ENCODE data around the gene SLC9A9.
"Not testable (repeated sequence)": the region's sequence is repeated elsewhere in the genome, so short reads cannot be mapped to it uniquely, and the experiment has no call there.

Gene SLC9A9

DNA sequence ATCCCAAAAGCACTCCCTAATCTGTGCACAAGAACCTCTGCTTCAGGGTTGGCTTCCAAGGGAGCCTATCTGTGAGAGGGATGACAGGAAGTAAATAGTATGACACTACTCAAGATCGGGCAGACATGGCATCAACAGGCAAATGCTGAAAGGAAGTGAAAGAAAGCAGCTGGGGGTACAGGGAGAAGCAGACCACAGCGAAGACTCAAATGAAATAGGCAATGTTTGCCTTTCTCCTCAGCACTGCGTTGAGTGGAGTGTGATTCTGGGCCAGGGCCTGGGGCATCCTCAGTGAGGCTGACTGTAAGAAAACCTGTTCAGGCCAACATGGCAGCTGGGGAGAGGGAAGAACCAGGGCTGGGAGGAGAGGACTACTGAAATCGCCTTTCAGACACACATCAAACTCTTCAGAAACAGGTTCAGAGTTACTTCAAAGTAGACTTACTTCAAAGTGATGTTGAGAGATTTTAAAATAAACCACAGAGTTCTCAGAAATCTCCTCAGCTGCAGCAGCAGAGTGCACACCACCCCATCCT lies 96.6 kb downstream of the SLC9A9 start:
- DNase-seq = no peak

- DNase-seq = no peak
Measured at GRCh38 chr3:143750841-143751240, 97.4 kb downstream of the SLC9A9 start.

GRCh38 chr3:143749926-143750325 lies 98.3 kb downstream of the SLC9A9 start:
- no peak for DNase-seq

DNA sequence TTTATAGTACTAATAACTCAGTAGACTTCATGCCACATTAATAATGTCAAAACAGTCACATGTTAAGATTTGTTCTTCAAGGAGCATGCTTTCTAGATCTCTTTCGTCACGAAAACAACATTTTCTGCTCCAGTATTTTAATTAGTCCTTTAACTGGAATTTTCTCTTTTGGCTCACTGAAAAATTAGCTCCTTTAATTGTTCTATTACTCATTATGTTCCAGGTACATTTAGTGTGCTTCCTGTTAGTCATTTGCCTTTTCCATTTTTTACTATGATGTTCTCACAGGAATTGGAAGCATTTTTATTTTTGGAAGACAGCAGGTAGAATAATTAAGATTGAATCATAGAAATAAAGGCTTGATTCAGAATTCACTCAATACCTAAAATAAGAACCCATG lies 111.2 kb downstream of the SLC9A9 start:
- DNase-seq = no peak

- no peak for DNase-seq
Measured at GRCh38 chr3:143736205-143736997, 111.9 kb downstream of the SLC9A9 start.

- no peak for DNase-seq
Measured at GRCh38 chr3:143731776-143732175, 116.5 kb downstream of the SLC9A9 start.

DNA sequence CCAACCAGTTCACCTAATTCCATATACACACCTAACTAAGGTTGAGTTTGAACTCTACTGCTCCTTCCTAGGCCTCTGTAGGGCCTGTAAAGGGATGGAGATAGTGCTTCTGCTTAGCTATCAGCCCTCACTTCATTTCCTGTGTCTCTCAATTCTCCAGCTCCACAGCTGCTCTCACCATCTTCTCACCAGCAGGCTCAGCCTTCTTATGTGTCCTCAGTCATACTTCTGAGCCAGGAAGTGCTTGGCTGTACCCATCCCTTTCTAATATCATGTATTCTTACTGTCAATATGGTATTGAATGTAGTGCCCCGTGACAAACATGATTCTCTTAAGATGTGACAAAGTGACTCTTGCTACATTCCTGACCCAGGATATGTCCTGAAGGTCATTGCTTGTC lies 116.9 kb downstream of the SLC9A9 start:
- DNase-seq = no peak

DNA sequence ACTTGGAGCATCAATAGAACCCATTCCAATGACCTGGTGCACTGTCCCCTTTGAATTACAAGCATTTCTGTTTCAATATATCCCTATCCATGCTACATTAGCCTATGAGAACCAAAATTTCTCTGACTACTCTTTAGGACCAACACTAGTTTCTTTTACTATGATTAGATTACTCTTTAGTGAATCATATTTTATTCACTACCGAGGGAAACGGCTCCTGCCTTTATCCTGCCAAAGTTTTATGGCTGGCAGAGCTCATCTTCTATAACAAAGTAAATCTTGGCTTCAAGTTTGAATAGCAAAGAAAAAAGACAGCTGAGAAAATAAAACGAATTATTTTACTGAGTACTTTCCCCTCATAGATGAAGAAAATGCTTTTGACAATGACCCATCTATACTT lies 120.9 kb downstream of the SLC9A9 start:
- no peak for DNase-seq

GRCh38 chr3:143726727-143727126 lies 121.5 kb downstream of the SLC9A9 start:
- DNase-seq = no peak

GRCh38 chr3:143720381-143720780 lies 127.9 kb downstream of the SLC9A9 start:
- DNase-seq = no peak

DNA sequence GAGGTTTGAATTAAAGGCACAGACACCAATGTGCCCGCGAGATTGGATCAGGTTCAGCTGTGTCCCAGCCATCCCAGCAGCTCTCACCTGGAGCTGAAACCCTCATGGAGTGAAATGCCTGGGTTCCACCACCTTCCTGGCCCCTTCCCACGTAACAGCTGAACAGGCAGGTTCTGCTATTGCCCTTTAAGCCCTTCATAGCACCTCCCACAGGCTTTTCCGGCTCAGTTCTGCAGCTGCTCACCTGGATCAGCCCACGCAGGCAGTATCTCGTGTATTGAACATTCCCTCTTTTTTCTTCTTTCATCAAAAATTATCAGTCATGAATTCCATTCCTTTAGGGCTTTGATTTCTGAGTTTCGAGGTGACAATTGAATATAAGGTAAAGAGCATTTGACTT lies 129.8 kb downstream of the SLC9A9 start:
- no peak for DNase-seq

GRCh38 chr3:143716731-143717130 lies 131.5 kb downstream of the SLC9A9 start:
- DNase-seq = no peak

- DNase-seq = no peak
Measured at GRCh38 chr3:143712522-143712921, 135.7 kb downstream of the SLC9A9 start.

- no peak for DNase-seq
Measured at GRCh38 chr3:143707848-143708247, 140.4 kb downstream of the SLC9A9 start.

DNA sequence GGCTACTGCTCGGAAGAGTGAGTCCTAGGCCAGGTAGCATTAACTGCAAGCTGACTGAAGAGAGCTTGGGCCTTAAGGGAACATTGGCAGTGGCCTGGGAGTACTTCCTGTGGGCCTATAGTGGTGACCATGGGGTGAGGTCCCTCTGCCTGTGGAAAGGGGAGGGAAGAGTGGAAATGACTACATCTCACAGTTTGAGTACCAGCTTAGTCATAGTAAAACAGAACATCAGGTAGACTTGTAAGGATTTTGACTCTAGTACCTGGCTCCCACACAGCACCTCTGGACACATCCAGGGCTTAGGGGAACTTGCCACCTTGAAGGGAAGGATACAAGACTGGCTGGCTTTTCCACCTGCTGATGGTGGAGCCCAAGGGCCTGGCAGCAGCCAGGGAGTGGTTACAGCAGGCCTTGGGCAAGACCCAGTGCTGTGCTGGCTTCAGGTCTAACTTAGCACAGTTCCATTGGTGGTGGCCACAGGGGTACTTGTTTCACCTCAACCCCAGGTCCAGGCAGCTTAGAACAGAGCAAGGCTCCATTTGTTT lies 147.8 kb downstream of the SLC9A9 start:
- no peak for DNase-seq

DNA sequence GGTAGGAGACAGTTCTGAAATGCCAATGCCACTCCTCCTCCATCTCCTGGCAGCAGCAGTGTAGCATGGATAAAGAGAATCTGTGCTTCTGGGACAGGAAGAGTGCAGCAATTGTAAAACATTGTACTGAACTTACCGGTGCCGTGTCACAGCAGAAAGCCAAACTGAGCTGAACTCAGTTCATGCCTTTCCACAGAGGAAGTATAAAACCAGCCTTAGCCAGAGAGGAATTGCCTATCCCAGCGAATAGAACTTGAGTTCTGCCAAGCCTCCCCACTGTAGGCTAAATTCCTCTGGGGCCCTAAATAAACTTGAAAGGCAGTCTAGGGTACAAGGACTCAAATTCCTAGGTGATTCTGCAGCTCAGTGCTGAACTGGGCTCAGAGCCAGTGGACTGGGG lies 148.8 kb downstream of the SLC9A9 start:
- DNase-seq = no peak

GRCh38 chr3:143698682-143699303 lies 149.5 kb downstream of the SLC9A9 start:
- no peak for DNase-seq

DNA sequence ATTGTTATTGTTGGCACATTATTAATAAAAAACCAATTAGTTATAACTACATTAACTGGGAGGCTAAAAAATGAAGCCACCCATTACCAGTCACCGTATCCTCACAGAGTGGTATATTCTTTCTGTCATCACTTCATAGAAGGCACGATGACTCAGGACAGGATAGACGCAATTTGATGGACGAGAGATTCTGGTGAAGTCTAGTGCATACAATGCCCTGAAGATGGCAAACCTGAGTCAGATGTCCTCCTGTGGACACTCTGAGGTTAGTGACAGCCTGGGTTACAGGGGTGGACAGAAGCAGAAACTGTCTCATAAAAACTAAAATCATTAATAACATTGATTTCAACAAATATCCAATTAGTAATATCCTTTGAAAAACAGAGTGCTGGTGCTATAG lies 150.3 kb downstream of the SLC9A9 start:
- no peak for DNase-seq

- not testable (repeated sequence) for DNase-seq
Measured at GRCh38 chr3:143695333-143695732, 152.9 kb downstream of the SLC9A9 start.

- no peak for DNase-seq
Measured at GRCh38 chr3:143693506-143693905, 154.8 kb downstream of the SLC9A9 start.

DNA sequence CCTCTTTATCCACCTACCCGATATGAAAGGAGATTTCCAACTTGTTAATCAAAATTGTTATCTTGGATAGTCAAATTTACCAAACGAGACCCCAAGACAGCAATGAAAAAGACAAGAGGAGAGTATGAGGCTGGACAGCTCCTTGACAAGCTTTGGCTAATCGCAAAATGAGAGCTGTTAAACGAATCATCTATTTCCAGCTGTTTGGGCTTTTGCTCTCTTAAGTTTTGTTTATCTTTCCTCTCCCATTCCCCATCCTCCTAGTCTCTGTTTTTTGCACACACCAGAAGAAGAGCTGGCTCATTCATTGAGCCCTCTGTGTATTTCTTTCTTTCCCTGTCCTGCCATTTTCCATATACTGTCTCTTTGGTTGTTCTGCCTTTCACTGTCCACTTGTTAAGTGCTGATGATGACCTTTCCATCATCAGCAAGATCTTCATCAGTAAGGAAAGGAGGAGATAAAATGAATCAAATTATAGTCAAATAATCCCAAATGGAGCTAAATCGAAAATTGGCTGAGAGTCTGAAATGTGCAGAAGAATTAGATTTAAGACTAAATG lies 161.6 kb downstream of the SLC9A9 start:
- DNase-seq = no peak

DNA sequence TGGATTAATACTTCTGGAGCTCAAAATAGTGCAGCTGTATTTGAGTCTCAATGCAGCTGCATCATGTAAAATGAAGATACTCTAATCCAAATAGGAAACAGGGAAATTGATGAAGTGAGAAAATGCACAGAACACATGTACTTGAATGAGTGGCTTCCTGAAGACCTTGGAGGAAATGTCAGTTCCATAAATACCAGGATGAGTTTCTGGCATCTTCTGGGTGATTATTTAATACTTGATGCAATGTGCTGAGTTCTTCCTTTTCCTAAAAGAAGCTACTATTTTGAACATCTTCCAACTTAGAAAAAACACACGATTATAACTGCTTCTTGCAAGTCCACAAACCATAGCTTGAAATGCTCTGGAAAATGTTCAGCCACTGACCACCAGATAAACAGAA lies 162.8 kb downstream of the SLC9A9 start:
- DNase-seq = no peak

DNA sequence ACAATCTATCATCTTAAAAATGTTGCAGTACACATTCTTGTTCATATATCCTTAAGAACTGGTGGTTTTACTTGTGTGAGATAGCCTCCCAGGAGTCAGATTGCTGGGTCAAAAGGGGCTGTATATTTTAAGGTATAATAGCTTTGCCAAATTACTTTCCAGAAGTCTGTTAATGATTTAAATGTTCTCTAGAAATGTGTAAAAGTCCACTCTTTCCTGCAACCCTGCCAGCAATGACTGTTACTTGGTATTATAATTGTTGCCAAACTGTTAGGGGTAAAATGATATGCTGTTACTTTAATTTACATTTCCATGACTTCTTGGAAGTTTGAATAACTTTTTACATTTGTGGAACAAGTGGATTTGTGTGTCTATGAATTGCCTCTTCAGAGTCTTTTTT lies 170.8 kb downstream of the SLC9A9 start:
- no peak for DNase-seq

DNA sequence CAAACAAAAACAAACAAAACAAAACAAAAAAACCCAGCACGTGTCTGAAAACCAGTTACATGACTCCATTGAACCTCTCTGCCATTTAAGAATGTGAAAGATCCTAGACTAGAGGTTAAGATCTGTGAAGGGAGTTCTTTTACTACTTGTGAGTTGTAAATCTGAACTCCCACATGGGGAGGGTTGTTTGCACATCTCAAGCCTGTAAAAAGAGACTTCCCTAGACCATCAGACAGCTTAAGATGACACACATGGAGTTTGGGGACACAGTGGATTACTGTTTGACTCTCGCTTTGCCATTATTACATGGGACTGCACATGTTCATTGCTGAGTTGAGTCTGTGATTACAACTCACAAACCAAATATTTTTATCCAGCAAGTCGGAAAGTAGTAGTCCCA lies 171.5 kb downstream of the SLC9A9 start:
- no peak for DNase-seq
